MM.1S (cell line): ENCODE measurements around the gene ADCY4.

Experiments
- DNase-seq: peaks from one replicate; pipeline ENCODE4 v3.0.0-alpha.2; 2015
- H2AFZ ChIP-seq: fragments of 300-600 bp; sonication (generic); 2 replicates; pipeline ENCODE4 v1.6.0; 2016; ENCODE audit warnings: antibody characterized with exemption, low read length
- H3F3A ChIP-seq: fragments of 300-600 bp; sonication (generic); 2 replicates; pipeline ENCODE4 v1.6.1; 2016; ENCODE audit warnings: mild to moderate bottlenecking, antibody characterized with exemption, low read length, moderate library complexity, mixed read lengths; ENCODE audit not compliant: insufficient read depth
- H3K27ac ChIP-seq: fragments of 300-600 bp; sonication (generic); 2 replicates; pipeline ENCODE4 v1.5.1; 2016; ENCODE audit warnings: mild to moderate bottlenecking, low read length
- H3K27me3 ChIP-seq: fragments of 300-600 bp; sonication (generic); replicated peaks from 2 replicates; pipeline ENCODE4 v1.6.0; 2016; ENCODE audit warnings: low read length; ENCODE audit not compliant: insufficient read depth
- H3K36me3 ChIP-seq: fragments of 300-600 bp; sonication (generic); replicated peaks from 2 replicates; pipeline ENCODE4 v1.6.1; 2016; ENCODE audit warnings: mild to moderate bottlenecking, low read length, mixed read lengths; ENCODE audit not compliant: insufficient read depth
- H3K4me1 ChIP-seq: fragments of 300-600 bp; sonication (generic); 2 replicates; pipeline ENCODE4 v1.6.1; 2016; ENCODE audit warnings: low read length, mixed read lengths
- H3K4me2 ChIP-seq: fragments of 300-600 bp; sonication (generic); 2 replicates; pipeline ENCODE4 v1.6.0; 2016; ENCODE audit warnings: low read depth, low read length
- H3K4me3 ChIP-seq: fragments of 300-600 bp; sonication (generic); 2 replicates; pipeline ENCODE4 v1.5.1; 2016; ENCODE audit warnings: low read length, mixed read lengths
- H3K79me2 ChIP-seq: fragments of 300-600 bp; sonication (generic); 2 replicates; pipeline ENCODE4 v1.6.1; 2016; ENCODE audit warnings: mixed run types, low read length, mixed read lengths
- H3K9ac ChIP-seq: fragments of 300-600 bp; sonication (generic); 2 replicates; pipeline ENCODE4 v1.6.1; 2016; ENCODE audit warnings: low read length, mixed read lengths
- H3K9me2 ChIP-seq: fragments of 300-600 bp; sonication (generic); replicated peaks from 2 replicates; pipeline ENCODE4 v1.6.1; 2016; ENCODE audit warnings: mild to moderate bottlenecking, low read length, mixed read lengths; ENCODE audit not compliant: insufficient read depth
- H3K9me3 ChIP-seq: fragments of 300-600 bp; sonication (generic); replicated peaks from 2 replicates; pipeline ENCODE4 v1.6.1; 2016; ENCODE audit warnings: mild to moderate bottlenecking, low read length, mixed read lengths; ENCODE audit not compliant: insufficient read depth
- H4K20me1 ChIP-seq: fragments of 300-600 bp; sonication (generic); 2 replicates; pipeline ENCODE4 v1.6.1; 2016; ENCODE audit warnings: mild to moderate bottlenecking, low read length, moderate library complexity, mixed read lengths; ENCODE audit not compliant: insufficient read depth
- CTCF ChIP-seq: fragments of 300-600 bp; sonication (generic); IDR thresholded peaks from 2 replicates; pipeline ENCODE4 v1.5.1; 2016; ENCODE audit warnings: antibody characterized with exemption, low read length, mixed read lengths
- EZH2 ChIP-seq: fragments of 300-600 bp; sonication (generic); optimal IDR thresholded peaks from 2 replicates; pipeline ENCODE3; 2017; ENCODE audit warnings: low read depth, mild to moderate bottlenecking, antibody characterized with exemption, low read length, mixed read lengths
- EZH2phosphoT487 ChIP-seq: fragments of 300-600 bp; sonication (generic); IDR thresholded peaks from 2 replicates; pipeline ENCODE4 v1.6.1; 2018; ENCODE audit warnings: antibody characterized with exemption, low read length

ADCY4 gene

GRCh38 chr14:24300326-24300980 is 34.4 kb downstream of the ADCY4 start:
- H3K36me3 ChIP-seq: no peaks in the 10 kb centered on the region
- H3K4me1 ChIP-seq: 0 out of 2 replicates have a peak, but pooled peaks cover 5% of the 10 kb centered on the region
- TF ChIP-seq CTCF (no peak), EZH2phosphoT487 (no peak), EZH2 (no peak)
- H3K9me3 ChIP-seq: no peaks in the 10 kb centered on the region
- peak overlapping the region; percentile 82 for H3K4me3 ChIP-seq
- no peak for DNase-seq
- H3K9ac ChIP-seq: peak overlapping the region; percentile 75
- H3F3A ChIP-seq: no peaks in the 10 kb centered on the region
- H3K27me3 ChIP-seq: no peaks in the 10 kb centered on the region
- no peaks in the 10 kb centered on the region for H3K9me2 ChIP-seq
- H3K79me2 ChIP-seq: peaks cover 22% of the 10 kb centered on the region
- H4K20me1 ChIP-seq: no peaks in the 10 kb centered on the region
- no peak overlapping the region for H2AFZ ChIP-seq
- H3K27ac ChIP-seq: 0 out of 2 replicates have a peak overlapping the region, but pooled peaks have one; percentile 34
- peak overlapping the region; percentile 74 for H3K4me2 ChIP-seq

GRCh38 chr14:24299255-24300191 is 35.3 kb downstream of the ADCY4 start, which contains the start of the genes DHRS1 and NOP9:
DHRS1 (minus strand) TSS chr14:24299780; CDS start chr14:24299106, 674 bp downstream.
NOP9 (plus strand) TSS chr14:24299850; CDS start chr14:24299955, 105 bp downstream.
- Histone ChIP-seq H3K79me2 (peaks cover 22% of the 10 kb centered on the region), H3K9ac (peak within 1 kb of the TSS; percentile 75), H3K4me2 (peak within 1 kb of the TSS; percentile 74), H3K9me3 (no peaks in the 10 kb centered on the region), H3K9me2 (no peaks in the 10 kb centered on the region), H2AFZ (peak within 1 kb of the TSS; percentile 82), H3K27ac (peak within 1 kb of the TSS; percentile 60; the same call in 1 of the 2 replicates), H3K27me3 (no peaks in the 10 kb centered on the region), H4K20me1 (no peaks in the 10 kb centered on the region), H3F3A (no peaks in the 10 kb centered on the region), H3K4me1 (0 out of 2 replicates have a peak, but pooled peaks cover 5% of the 10 kb centered on the region), H3K36me3 (no peaks in the 10 kb centered on the region), H3K4me3 (peak within 1 kb of the TSS; percentile 82)
- DNase-seq: peak; percentile 73
- no peak for TF ChIP-seq EZH2
- no peak for TF ChIP-seq EZH2phosphoT487
- no peak for TF ChIP-seq CTCF

- Histone ChIP-seq H3K27me3 (no peaks in the 10 kb centered on the region), H3K4me1 (0 out of 2 replicates have a peak, but pooled peaks cover 5% of the 10 kb centered on the region), H3K36me3 (no peaks in the 10 kb centered on the region), H3K9ac (peak overlapping the region; percentile 75), H2AFZ (0 out of 2 replicates have a peak overlapping the region, but pooled peaks have one; percentile 82), H3K27ac (peak overlapping the region; percentile 60; the same call in 1 of the 2 replicates), H3K9me2 (no peaks in the 10 kb centered on the region), H3K9me3 (no peaks in the 10 kb centered on the region), H4K20me1 (no peaks in the 10 kb centered on the region), H3K4me2 (peak overlapping the region; percentile 70), H3K79me2 (peaks cover 22% of the 10 kb centered on the region), H3F3A (no peaks in the 10 kb centered on the region), H3K4me3 (peak overlapping the region; percentile 82)
- TF ChIP-seq EZH2 (no peak), CTCF (no peak), EZH2phosphoT487 (no peak)
- DNase-seq: no peak
Measured at GRCh38 chr14:24298892-24299254, 36.0 kb downstream of the ADCY4 start.
